HG03108 (cell line): ENCODE measurements around the gene INPP5D.

Experiments
- ATAC-seq: cut with Tn5 transposase; IDR thresholded peaks from one replicate; pipeline ENCODE4 v1.9.1; 2021; ENCODE audit warnings: moderate library complexity; ENCODE audit not compliant: unreplicated experiment

Gene INPP5D

GRCh38 chr2:233068762-233069418, 8.7 kb downstream of the INPP5D start:
- no peak for ATAC-seq

GRCh38 chr2:233072838-233073237, 12.7 kb downstream of the INPP5D start:
- no peak for ATAC-seq

- no peak for ATAC-seq
Measured at GRCh38 chr2:233074106-233074505, 14.0 kb downstream of the INPP5D start.

GRCh38 chr2:233075141-233075965, 15.2 kb downstream of the INPP5D start:
- ATAC-seq, result peak; percentile 30

- ATAC-seq, result peak; percentile 49
Measured at GRCh38 chr2:233075966-233076339, 15.8 kb downstream of the INPP5D start.

GRCh38 chr2:233076749-233077148, 16.6 kb downstream of the INPP5D start:
- ATAC-seq, result no peak

- peak; percentile 34 for ATAC-seq
Measured at GRCh38 chr2:233079473-233079877, 19.3 kb downstream of the INPP5D start.

GRCh38 chr2:233079953-233080835, 20.1 kb downstream of the INPP5D start:
- ATAC-seq, result no peak

GRCh38 chr2:233080836-233081229, 20.7 kb downstream of the INPP5D start:
- no peak for ATAC-seq

GRCh38 chr2:233081232-233081730, 21.1 kb downstream of the INPP5D start:
- no peak for ATAC-seq

- ATAC-seq, result peak; percentile 0
Measured at GRCh38 chr2:233081731-233082221, 21.6 kb downstream of the INPP5D start.

- ATAC-seq, result peak; percentile 27
Measured at GRCh38 chr2:233082222-233082930, 22.2 kb downstream of the INPP5D start.

- ATAC-seq, result no peak
Measured at GRCh38 chr2:233082931-233083755, 23.0 kb downstream of the INPP5D start.

GRCh38 chr2:233083782-233084181, 23.6 kb downstream of the INPP5D start:
- ATAC-seq, result no peak

- ATAC-seq, result no peak
Measured at GRCh38 chr2:233084488-233084887, 24.3 kb downstream of the INPP5D start.

- no peak for ATAC-seq
Measured at GRCh38 chr2:233085037-233085838, 25.1 kb downstream of the INPP5D start.

GRCh38 chr2:233085839-233086150, 25.7 kb downstream of the INPP5D start:
- ATAC-seq, result no peak

GRCh38 chr2:233087713-233088112, 27.6 kb downstream of the INPP5D start:
- no peak for ATAC-seq

GRCh38 chr2:233088972-233089345, 28.8 kb downstream of the INPP5D start:
- ATAC-seq, result no peak
